Liver (tissue), 9 donors: ENCODE data around the gene NTM. TPM values are rescaled to one million over a fixed set of nuclear protein-coding genes. Genes with fewer than 3 reads are reported as not detected.

Experiments used
- DNase-seq: peaks from one replicate; pipeline ENCODE4 v3.0.0-alpha.2; 2017; ENCODE audit warnings: low spot score
- H3K27ac ChIP-seq, 2 donors: one replicate each; pipeline ENCODE4 v1.7.0; 2013; ENCODE audit warnings: inconsistent platforms in 2 of 2, low read length in 2 of 2, control low read depth in 1 of 2, low read depth in 1 of 2, mild to moderate bottlenecking in 1 of 2
- H3K27me3 ChIP-seq, 4 donors: one replicate each; pipeline versions ENCODE4 v1.6.1 to v1.7.0; 2013; ENCODE audit warnings: low read length in 3 of 4, inconsistent platforms in 1 of 4, mild to moderate bottlenecking in 1 of 4, moderate library complexity in 1 of 4; ENCODE audit not compliant: control insufficient read depth in 4 of 4, insufficient read depth in 4 of 4
- H3K36me3 ChIP-seq, 4 donors: one replicate each; pipeline versions ENCODE4 v1.6.1 to v1.7.0; 2013; ENCODE audit warnings: low read length in 3 of 4, mild to moderate bottlenecking in 3 of 4, low read depth in 1 of 4, moderate library complexity in 1 of 4; ENCODE audit not compliant: control insufficient read depth in 4 of 4, insufficient read depth in 3 of 4
- H3K4me1 ChIP-seq, 4 donors: one replicate each; pipeline versions ENCODE4 v1.6.1 to v1.7.0; 2013; ENCODE audit warnings: low read length in 3 of 4, mild to moderate bottlenecking in 3 of 4, moderate library complexity in 1 of 4; ENCODE audit not compliant: control insufficient read depth in 4 of 4, insufficient read depth in 4 of 4
- H3K4me3 ChIP-seq, 3 donors: one replicate each; pipeline versions ENCODE4 v1.6.1 to v1.7.0; 2013; ENCODE audit warnings: low read length in 3 of 3, control low read depth in 1 of 3, low read depth in 1 of 3, mild to moderate bottlenecking in 1 of 3
- H3K9ac ChIP-seq, 2 donors: one replicate each; pipeline ENCODE4 v1.7.0; 2013; ENCODE audit warnings: low read length in 2 of 2, mild to moderate bottlenecking in 2 of 2, moderate library complexity in 2 of 2, control low read depth in 1 of 2, low read depth in 1 of 2
- H3K9me3 ChIP-seq, 4 donors: one replicate each; pipeline versions ENCODE4 v1.6.1 to v1.7.0; 2013; ENCODE audit warnings: low read length in 3 of 4; ENCODE audit not compliant: control insufficient read depth in 4 of 4
- CTCF ChIP-seq: fragments of 150-350 bp; IDR thresholded peaks from 2 replicates; pipeline ENCODE4 v1.5.1; 2017; ENCODE audit warnings: improper control_type of control experiment, low read depth, low read length; ENCODE audit not compliant: missing input control
- EGR1 ChIP-seq, 2 donors: IDR thresholded peaks; 2 replicates each; pipeline ENCODE4 v1.6.1; 2016 to 2018; ENCODE audit warnings: antibody characterized with exemption in 2 of 2, low read depth in 2 of 2
- FOXA1 ChIP-seq: IDR thresholded peaks from 2 replicates; pipeline ENCODE4 v1.6.1; 2016; ENCODE audit warnings: antibody characterized with exemption
- FOXA2 ChIP-seq: IDR thresholded peaks from 2 replicates; pipeline ENCODE4 v1.6.1; 2016; ENCODE audit warnings: antibody characterized with exemption
- GABPA ChIP-seq, 2 donors: IDR thresholded peaks in 1 of 2; conservative IDR thresholded peaks in 1 of 2; 2 replicates each; pipeline ENCODE4 v1.6.1; 2016; ENCODE audit warnings: antibody characterized with exemption in 2 of 2, mild to moderate bottlenecking in 1 of 2, moderate library complexity in 1 of 2
- HNF4A ChIP-seq, 2 donors: conservative IDR thresholded peaks; 2 replicates each; pipeline ENCODE4 v1.6.1; 2016; ENCODE audit warnings: antibody characterized with exemption in 2 of 2, mild to moderate bottlenecking in 2 of 2
- HNF4G ChIP-seq: IDR thresholded peaks from 2 replicates; pipeline ENCODE4 v1.6.1; 2016; ENCODE audit warnings: antibody characterized with exemption
- JUND ChIP-seq, 2 donors: IDR thresholded peaks; 2 replicates each; pipeline ENCODE4 v1.6.1; 2016; ENCODE audit warnings: antibody characterized with exemption in 2 of 2
- MAX ChIP-seq: IDR thresholded peaks from 2 replicates; pipeline ENCODE4 v1.6.1; 2016; ENCODE audit warnings: antibody characterized with exemption
- NR2F2 ChIP-seq: IDR thresholded peaks from 2 replicates; pipeline ENCODE4 v1.6.1; 2016; ENCODE audit warnings: antibody characterized with exemption
- RAD21 ChIP-seq, 2 donors: IDR thresholded peaks; 2 replicates each; pipeline ENCODE4 v1.6.1; 2016; ENCODE audit warnings: antibody characterized with exemption in 2 of 2, mild to moderate bottlenecking in 2 of 2
- SP1 ChIP-seq: IDR thresholded peaks from 2 replicates; pipeline ENCODE4 v1.6.1; 2018; ENCODE audit warnings: antibody characterized with exemption, mild to moderate bottlenecking
- TAF1 ChIP-seq: conservative IDR thresholded peaks from 2 replicates; pipeline ENCODE4 v1.6.1; 2016; ENCODE audit warnings: antibody characterized with exemption, mild to moderate bottlenecking
- YY1 ChIP-seq: IDR thresholded peaks from 2 replicates; pipeline ENCODE4 v1.6.1; 2016; ENCODE audit warnings: antibody characterized with exemption, mild to moderate bottlenecking
- WGBS: extraction: QIAGEN DNeasy Blood & Tissue Kit; methylation state at CpG from one replicate; pipeline ENCODE4 v1.1.7; 2013; 5-methylcytosine and 5-hydroxymethylcytosine counted together
- polyA plus RNA-seq, 2 donors: library from polyadenylated mRNA; stranded (reverse) in 1 of 2; unstranded in 1 of 2; fragments of 200-250 nt in 1 of 2; fragments of >200 nt in 1 of 2; fragmentation: Nextera tagmentation in 1 of 2; extraction: Ambion mirVana in 1 of 2; gene quantifications; one replicate each; pipeline versions ENCODE4 v1.2.1 to v1.2.3, GENCODE V29; 2013 to 2015
- total RNA-seq, 2 donors: library from RNA; depleted of rRNA; stranded (reverse); fragments of >200 nt; gene quantifications; one replicate each; pipeline ENCODE4 v1.2.3, GENCODE V29; 2014
- TF ChIP-seq, protein P1 (sequence below): IDR thresholded peaks from 2 replicates; pipeline ENCODE4 v1.6.1; 2016; ENCODE audit warnings: antibody characterized with exemption
- TF ChIP-seq, protein P2 (sequence below): IDR thresholded peaks from 2 replicates; pipeline ENCODE4 v1.6.1; 2016; ENCODE audit warnings: antibody characterized with exemption
- donor health status: healthy.
- donor health status: healthy.
- donor health status: healthy.
- donor health status: healthy.
- donor health status: healthy.

The NTM gene
- total and polyA plus RNA-seq, 4 donors, result 0.08 to 1.1 (median 0.08) TPM; not detected in 1

DNA sequence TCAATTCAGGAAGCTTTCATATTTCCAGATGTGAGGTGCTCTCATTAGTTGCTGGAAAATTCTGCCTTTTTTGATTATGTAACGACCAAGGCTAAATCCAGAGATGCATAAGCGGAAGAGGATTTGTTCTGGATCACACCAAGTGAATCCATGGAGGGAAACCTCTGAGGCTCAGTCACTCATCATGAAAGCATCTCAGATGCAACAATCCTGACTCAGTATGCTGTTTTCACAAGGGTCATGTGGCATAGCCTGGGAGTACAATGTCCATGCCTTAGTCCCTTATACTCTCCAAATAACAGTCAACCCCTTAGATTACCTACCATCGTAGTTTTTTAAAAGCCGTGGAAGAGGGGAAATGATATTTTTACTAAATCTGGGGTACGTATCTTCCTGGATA lies 445.6 kb downstream of the NTM start:
- H3K4me1 ChIP-seq, result no peaks in the 10 kb centered on the region
- TF ChIP-seq RAD21 (IDR thresholded peaks at IDR 0.05), result no peak
- no peak for TF ChIP-seq HNF4A (conservative IDR thresholded peaks at IDR 0.05)
- TF ChIP-seq CTCF, result no peak
- no peak for TF ChIP-seq TAF1
- TF ChIP-seq MAX, result no peak
- no peak for TF ChIP-seq EGR1 (IDR thresholded peaks at IDR 0.05; ENCODE audit: low read depth in 2 of 2)
- TF ChIP-seq SP1, result no peak
- no peak for TF ChIP-seq FOXA2
- TF ChIP-seq HNF4G, result no peak
- TF ChIP-seq, protein P1, sequence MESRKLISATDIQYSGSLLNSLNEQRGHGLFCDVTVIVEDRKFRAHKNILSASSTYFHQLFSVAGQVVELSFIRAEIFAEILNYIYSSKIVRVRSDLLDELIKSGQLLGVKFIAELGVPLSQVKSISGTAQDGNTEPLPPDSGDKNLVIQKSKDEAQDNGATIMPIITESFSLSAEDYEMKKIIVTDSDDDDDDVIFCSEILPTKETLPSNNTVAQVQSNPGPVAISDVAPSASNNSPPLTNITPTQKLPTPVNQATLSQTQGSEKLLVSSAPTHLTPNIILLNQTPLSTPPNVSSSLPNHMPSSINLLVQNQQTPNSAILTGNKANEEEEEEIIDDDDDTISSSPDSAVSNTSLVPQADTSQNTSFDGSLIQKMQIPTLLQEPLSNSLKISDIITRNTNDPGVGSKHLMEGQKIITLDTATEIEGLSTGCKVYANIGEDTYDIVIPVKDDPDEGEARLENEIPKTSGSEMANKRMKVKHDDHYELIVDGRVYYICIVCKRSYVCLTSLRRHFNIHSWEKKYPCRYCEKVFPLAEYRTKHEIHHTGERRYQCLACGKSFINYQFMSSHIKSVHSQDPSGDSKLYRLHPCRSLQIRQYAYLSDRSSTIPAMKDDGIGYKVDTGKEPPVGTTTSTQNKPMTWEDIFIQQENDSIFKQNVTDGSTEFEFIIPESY, result no peak
- H3K9ac ChIP-seq, result no peak overlapping the region
- DNase-seq, result no peak
- H3K36me3 ChIP-seq, result no peaks in the 10 kb centered on the region
- H3K9me3 ChIP-seq, result peaks cover 0 to 2% (median 0%) of the 10 kb centered on the region in 4 donors
- H3K27ac ChIP-seq, result no peak overlapping the region
- H3K27me3 ChIP-seq, result peaks cover 0 to 3% (median under 1%) of the 10 kb centered on the region in 4 donors
- WGBS, result 82% methylated on average over 5 of the region's 5 CpGs
- no peak overlapping the region for H3K4me3 ChIP-seq

DNA sequence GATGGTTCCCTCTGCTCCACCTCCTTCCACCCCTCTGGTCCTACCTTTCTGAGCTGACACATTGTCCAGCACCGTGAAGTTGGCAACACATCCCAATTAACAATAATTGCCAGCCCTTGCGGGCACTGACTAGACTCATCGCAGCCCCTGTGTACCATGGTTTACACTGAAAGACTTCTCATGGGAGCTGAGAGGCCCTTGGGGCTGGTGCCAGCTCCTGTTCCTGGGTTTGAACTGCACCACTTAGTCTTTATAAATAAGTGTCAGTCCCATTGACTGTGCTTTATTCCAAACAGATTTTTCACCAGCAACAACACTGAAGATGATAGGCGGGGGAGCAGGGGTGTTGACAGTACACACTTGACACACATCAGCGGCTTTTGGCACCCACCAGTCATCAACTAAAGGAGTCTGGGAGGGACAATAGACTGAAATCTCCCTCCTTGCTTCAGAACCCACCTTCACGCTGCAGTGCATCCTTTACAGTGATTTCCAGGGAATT lies 447.3 kb downstream of the NTM start:
- Histone ChIP-seq H3K36me3 (no peaks in the 10 kb centered on the region), H3K9ac (no peak overlapping the region), H3K9me3 (peaks cover 0 to 2% (median 0%) of the 10 kb centered on the region in 4 donors), H3K27me3 (peaks cover 0 to 15% (median 1%) of the 10 kb centered on the region in 4 donors), H3K4me1 (no peaks in the 10 kb centered on the region), H3K27ac (no peak overlapping the region), H3K4me3 (no peak overlapping the region)
- DNase-seq, result no peak
- WGBS, result 82% methylated on average over 6 of the region's 6 CpGs
- no peak for TF ChIP-seq HNF4A (conservative IDR thresholded peaks at IDR 0.05)
- no peak for TF ChIP-seq MAX

DNA sequence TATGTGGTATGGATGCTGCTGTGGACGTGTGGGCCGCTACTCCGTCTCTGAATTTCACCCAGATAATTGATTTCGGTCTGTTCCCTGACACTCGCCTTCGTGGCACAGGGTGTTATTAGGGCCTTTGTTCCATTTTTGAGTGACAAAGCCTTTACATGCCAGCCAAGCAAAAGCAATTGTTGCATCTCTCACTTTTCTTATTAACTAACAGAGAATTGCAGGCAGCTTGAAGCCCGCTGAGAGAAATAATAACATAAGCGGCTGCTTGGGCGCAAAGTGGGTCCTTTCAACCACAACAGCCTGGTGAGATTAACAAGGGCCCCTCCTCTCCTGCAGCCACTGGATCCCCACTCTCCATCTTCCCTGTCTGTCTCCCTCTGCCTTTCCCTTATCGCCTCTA lies 449.4 kb downstream of the NTM start:
- no peak overlapping the region for H3K27ac ChIP-seq
- WGBS, result 88% methylated on average over 10 of the region's 10 CpGs
- H3K4me1 ChIP-seq, result no peaks in the 10 kb centered on the region
- H3K9me3 ChIP-seq, result no peaks in the 10 kb centered on the region
- TF ChIP-seq JUND (IDR thresholded peaks at IDR 0.05) (no peak), NR2F2 (no peak), CTCF (no peak), HNF4G (no peak), HNF4A (conservative IDR thresholded peaks at IDR 0.05) (no peak), FOXA2 (no peak), FOXA1 (no peak), MAX (no peak), EGR1 (IDR thresholded peaks at IDR 0.05; ENCODE audit: low read depth in 2 of 2) (no peak), YY1 (no peak), GABPA (IDR thresholded peaks at IDR 0.05 in 1 of 2, conservative IDR thresholded peaks at IDR 0.05 in 1 of 2) (no peak)
- TF ChIP-seq, protein P2, sequence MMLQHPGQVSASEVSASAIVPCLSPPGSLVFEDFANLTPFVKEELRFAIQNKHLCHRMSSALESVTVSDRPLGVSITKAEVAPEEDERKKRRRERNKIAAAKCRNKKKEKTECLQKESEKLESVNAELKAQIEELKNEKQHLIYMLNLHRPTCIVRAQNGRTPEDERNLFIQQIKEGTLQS, result no peak
- peaks cover 0 to 16% (median 1%) of the 10 kb centered on the region in 4 donors for H3K27me3 ChIP-seq
- no peaks in the 10 kb centered on the region for H3K36me3 ChIP-seq
- H3K4me3 ChIP-seq, result no peak overlapping the region
- DNase-seq, result no peak
- H3K9ac ChIP-seq, result no peak overlapping the region
